Activated CD8-positive, alpha-beta memory T cell treated with anti-CD3 and anti-CD28 coated beads for 1 hour (primary cell): ENCODE results near the gene THAP3.

Experiments used
- DNase-seq, 2 donors: peaks; one replicate each; pipeline ENCODE4 v3.0.0-alpha.2; 2020; ENCODE audit warnings: low read depth in 1 of 2; ENCODE audit errors: extremely low read depth in 1 of 2

The THAP3 gene

GRCh38 chr1:6624710-6625583 lies at the start of gene THAP3:
TSS of gene THAP3 (plus strand) at chr1:6624868. CDS start at chr1:6625219, 351 bp downstream.
- DNase-seq: peak; percentile 84 to 89

DNA sequence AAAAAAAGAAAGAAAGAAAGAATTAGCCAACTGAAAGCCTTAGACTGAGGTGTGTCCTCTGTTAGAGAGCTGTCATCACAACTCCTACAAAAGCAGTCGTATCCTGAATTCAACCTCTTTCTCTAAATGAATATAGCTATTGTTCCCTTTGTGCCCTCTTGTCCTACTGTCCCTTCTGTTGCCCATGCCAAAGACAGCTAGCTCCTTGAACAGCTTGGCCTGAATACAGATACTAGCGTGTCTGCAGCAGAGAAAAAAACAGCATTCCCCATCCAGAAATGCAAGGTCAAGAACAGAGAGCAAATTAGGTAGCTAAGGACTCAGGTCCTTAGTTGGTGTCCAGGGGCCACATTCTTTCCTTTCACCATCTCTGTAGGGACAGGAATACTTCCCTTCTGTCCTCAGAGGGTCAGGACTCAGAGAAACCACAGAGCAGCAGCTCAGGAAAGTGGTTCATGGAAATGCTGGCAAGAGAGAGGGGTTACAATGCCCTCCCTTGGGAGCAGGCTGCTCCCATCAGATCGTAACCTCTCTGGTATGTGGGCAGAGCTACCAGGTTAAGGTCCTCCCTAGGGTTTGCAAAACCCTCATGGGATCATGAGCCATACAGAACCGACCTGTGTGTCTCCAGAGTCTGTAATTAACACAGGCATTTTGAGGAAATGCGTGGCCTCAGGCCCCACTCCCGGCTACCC lies 46.7 kb upstream of the THAP3 start:
- DNase-seq: no peak

DNA sequence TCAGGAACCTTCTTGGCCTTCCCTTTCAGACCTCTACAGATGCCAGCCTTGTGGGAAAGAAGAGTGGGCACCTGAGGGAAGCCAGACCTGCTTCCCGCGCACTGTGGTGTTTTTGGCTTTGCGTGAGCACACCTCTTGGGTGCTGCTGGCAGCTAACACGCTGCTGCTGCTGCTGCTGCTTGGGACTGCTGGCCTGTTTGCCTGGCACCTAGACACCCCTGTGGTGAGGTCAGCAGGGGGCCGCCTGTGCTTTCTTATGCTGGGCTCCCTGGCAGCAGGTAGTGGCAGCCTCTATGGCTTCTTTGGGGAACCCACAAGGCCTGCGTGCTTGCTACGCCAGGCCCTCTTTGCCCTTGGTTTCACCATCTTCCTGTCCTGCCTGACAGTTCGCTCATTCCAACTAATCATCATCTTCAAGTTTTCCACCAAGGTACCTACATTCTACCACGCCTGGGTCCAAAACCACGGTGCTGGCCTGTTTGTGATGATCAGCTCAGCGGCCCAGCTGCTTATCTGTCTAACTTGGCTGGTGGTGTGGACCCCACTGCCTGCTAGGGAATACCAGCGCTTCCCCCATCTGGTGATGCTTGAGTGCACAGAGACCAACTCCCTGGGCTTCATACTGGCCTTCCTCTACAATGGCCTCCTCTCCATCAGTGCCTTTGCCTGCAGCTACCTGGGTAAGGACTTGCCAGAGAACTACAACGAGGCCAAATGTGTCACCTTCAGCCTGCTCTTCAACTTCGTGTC lies 45.9 kb upstream of the THAP3 start:
- no peak for DNase-seq

GRCh38 chr1:6579374-6580118 lies 45.1 kb upstream of the THAP3 start, which contains the start of gene ZBTB48:
TSS of gene ZBTB48 (plus strand) at chr1:6579994. CDS start at chr1:6580610, 616 bp downstream.
- DNase-seq: peak; percentile 90 to 95

GRCh38 chr1:6580119-6580592 lies 44.5 kb upstream of the THAP3 start:
- DNase-seq: no peak

DNA sequence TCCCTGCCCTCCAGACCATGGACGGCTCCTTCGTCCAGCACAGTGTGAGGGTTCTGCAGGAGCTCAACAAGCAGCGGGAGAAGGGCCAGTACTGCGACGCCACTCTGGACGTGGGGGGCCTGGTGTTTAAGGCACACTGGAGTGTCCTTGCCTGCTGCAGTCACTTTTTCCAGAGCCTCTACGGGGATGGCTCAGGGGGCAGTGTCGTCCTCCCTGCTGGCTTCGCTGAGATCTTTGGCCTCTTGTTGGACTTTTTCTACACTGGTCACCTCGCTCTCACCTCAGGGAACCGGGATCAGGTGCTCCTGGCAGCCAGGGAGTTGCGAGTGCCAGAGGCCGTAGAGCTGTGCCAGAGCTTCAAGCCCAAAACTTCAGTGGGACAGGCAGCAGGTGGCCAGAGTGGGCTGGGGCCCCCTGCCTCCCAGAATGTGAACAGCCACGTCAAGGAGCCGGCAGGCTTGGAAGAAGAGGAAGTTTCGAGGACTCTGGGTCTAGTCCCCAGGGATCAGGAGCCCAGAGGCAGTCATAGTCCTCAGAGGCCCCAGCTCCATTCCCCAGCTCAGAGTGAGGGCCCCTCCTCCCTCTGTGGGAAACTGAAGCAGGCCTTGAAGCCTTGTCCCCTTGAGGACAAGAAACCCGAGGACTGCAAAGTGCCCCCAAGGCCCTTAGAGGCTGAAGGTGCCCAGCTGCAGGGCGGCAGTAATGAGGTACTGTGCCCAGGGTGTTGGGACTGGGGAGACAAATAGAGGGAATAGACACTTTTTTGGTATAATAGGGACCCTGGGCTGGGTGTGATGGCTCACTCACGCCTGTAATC lies 43.9 kb upstream of the THAP3 start:
- no peak for DNase-seq

GRCh38 chr1:6581561-6582305 lies 42.9 kb upstream of the THAP3 start:
- no peak for DNase-seq

DNA sequence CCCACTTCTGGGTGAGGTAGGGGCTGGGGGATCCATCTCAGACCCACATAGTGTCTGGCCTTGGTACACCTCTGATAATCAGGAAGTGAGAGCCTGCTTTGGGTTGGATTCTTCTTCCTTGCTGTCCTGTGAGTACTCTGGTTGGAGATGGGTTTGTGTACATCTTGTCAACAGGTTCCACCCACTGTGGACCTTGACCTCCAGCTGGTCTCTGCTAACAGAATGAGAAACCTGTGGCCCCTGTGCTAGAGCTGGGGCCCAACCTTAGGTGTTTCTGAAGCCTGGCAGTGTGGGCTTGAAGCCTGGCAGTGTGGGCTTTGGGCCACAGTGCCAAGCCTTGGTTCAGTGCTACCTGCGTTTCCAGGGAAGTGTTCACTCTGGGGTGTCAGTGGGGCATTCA lies 42.3 kb upstream of the THAP3 start:
- no peak for DNase-seq

DNA sequence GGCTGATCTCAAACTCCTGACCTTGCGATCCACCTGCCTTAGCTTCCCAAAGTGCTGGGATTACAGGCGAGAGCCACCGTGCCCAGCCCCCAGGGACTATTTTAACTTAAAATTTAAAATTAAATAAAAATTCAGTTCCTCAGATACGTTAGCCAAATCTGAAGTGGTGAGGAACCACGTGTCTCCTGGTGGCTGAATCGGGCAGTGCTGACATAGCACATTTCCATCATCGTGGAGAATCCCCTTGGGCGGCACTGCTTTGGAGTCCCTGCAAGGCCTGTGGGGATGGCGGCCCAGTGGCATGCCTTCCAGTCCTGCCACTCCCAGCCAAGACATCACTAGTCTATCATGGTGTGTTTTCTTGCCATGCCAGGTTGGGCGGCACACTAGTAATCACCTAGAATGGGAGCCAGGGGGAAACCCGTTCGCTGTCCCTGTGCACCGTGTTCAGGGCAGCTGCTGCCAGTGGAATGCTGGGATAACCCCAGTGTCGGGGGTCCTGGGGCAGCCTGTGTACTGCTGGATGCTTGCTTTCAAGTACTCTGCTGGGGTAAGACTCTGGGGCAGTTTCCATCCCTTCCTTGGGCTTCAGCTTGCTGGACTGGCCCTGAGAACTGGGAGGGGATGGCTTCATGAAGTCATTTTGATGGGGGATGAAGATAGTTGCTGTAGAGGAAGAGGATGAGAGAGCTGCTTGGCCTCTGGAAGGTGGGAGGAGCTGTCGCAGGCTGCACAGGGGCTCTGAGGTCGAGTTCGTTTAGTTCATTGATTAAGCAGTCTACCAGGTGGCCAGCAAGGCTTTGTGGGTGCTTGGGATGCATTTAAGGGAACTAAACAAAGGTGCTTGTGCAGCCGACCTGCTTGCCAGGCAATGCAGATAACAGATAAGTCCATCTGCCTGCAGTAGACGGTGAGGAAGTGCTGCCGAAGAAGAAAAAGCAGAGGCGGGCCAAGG lies 40.3 kb upstream of the THAP3 start:
- no peak for DNase-seq

DNA sequence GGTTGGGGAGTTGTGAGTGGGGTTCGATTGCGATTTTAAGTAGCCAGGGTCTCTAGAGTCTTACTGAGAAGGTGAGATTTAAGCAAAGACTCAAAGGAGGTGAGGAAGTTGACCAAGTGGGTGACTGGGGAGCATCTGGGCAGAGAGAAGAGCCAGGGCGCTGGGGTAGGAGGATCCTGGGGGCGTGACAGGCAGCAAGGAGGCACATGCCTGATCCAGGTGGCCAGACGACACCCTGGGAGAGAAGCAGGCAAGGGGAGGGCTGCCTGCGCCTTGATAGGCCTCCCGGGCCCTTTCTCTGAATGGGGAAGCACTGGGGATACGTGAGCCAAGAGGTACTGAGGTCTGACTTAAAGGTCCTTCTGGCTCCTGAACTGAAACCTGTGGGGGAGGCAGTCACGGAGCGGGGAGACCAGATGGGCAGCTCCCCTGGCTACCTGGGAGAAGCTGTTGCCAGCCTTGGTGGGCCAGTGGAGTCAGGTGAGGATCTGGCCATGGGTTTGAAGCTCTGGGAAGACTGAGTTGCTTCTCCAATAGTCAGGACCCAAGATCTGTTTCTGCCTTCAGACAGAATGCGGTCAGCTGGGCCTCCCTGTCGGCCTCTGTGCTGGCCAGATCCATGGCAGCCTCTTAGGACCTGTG lies 39.5 kb upstream of the THAP3 start:
- no peak for DNase-seq

DNA sequence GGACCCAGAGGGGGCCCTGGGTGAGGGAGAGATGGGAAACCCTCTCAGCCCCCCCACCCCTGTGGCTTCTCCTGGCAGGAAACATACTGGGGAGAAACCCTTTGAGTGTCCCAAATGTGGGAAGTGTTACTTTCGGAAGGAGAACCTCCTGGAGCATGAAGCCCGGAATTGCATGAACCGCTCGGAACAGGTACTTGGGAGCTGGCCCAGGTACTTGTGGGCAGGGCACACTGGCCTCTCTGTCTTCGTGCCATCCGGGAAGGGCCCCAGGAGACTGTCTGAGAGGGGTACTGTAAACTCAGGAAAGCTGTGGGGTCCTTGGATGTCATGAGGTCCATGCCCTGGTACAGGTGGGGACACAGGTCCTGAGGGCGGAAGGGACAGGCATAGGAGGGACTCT lies 38.8 kb upstream of the THAP3 start:
- DNase-seq: no peak

DNA sequence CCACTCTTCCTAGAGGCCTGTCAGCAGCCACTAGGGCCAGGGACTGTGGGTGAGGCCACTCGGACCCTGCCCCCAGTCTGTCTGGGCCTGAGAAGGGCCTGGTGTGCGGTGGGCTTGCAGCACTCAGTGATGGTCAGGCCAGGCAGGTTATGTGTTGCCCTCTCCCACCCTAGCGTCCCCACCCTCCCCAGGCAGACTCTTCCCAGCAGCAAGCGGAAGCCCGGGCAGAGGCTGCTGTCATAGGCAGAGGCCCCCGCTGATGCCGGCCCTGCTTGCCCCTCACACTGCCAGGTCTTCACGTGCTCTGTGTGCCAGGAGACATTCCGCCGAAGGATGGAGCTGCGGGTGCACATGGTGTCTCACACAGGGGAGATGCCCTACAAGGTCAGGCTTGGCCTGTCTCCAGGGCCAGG lies 38.3 kb upstream of the THAP3 start:
- no peak for DNase-seq

- no peak for DNase-seq
Observed at GRCh38 chr1:6587261-6588005, 37.2 kb upstream of the THAP3 start.

GRCh38 chr1:6588128-6588892 lies 36.4 kb upstream of the THAP3 start:
- no peak for DNase-seq

GRCh38 chr1:6588893-6589520 lies 35.7 kb upstream of the THAP3 start:
- no peak for DNase-seq
